K562 (cell line): ENCODE measurements around the gene ETFBKMT. TPM values are rescaled to one million over a fixed set of nuclear protein-coding genes. Genes with fewer than 3 reads are reported as not detected.

Experiments
- GTF2F1 ChIP-seq: IDR thresholded peaks from 2 replicates; pipeline ENCODE4 v1.6.1; 2011; ENCODE audit warnings: low read depth, low read length, improper control_type of control experiment
- HDAC6 ChIP-seq: IDR thresholded peaks from 2 replicates; pipeline ENCODE4 v1.6.1; 2012; ENCODE audit warnings: low read depth, mild to moderate bottlenecking, control low read depth, inconsistent platforms, low read length, moderate library complexity
- IRF2 ChIP-seq: sonication (generic); formaldehyde crosslinking; IDR thresholded peaks from 2 replicates; pipeline ENCODE4 v1.8.1; 2022; ENCODE audit warnings: mild to moderate bottlenecking, missing genetic modification reagents
- L3MBTL2 ChIP-seq: fragments of 450-650 bp; IDR thresholded peaks from 2 replicates; pipeline ENCODE4 v1.6.1; 2016; ENCODE audit warnings: mild to moderate bottlenecking, moderate library complexity
- NFE2 ChIP-seq: IDR thresholded peaks from 2 replicates; pipeline ENCODE4 v1.6.1; 2014; ENCODE audit warnings: antibody characterized with exemption, low read depth
- PHF21A ChIP-seq: fragments of 450-650 bp; IDR thresholded peaks from 2 replicates; pipeline ENCODE4 v1.6.1; 2017; ENCODE audit warnings: low read depth, borderline replicate concordance
- POLR3G ChIP-seq: IDR thresholded peaks from 2 replicates; pipeline ENCODE4 v1.6.1; 2011; ENCODE audit not compliant: insufficient read length, insufficient replicate concordance; ENCODE audit errors: extremely low read depth
- SMC3 ChIP-seq: conservative IDR thresholded peaks from 2 replicates; pipeline ENCODE4 v1.6.1; 2011; ENCODE audit warnings: low read depth, low read length, improper control_type of control experiment; ENCODE audit not compliant: insufficient read depth
- TEAD1 ChIP-seq, 2 experiments: fragments of 450-650 bp in 1 of 2; sonication (generic) in 1 of 2; formaldehyde crosslinking; IDR thresholded peaks; 2 replicates each; pipeline versions ENCODE4 v1.4.0 to v1.8.0; 2020 to 2022; ENCODE audit warnings: mild to moderate bottlenecking in 2 of 2, missing genetic modification reagents in 1 of 2
- ZKSCAN1 ChIP-seq: fragments of 150-350 bp; IDR thresholded peaks from 2 replicates; pipeline ENCODE4 v1.6.1; 2016; ENCODE audit warnings: low read depth, low read length
- ZNF121 ChIP-seq: sonication (generic); formaldehyde crosslinking; conservative IDR thresholded peaks from 2 replicates; pipeline ENCODE4 v1.8.0; 2022; ENCODE audit warnings: missing genetic modification reagents
- polyA plus RNA-seq, 8 experiments: library from polyadenylated mRNA; depleted of rRNA in 4 of 8; stranded (reverse) in 5 of 8; unstranded in 3 of 8; fragments of >200 nt; fragmentation: Nextera tagmentation in 2 of 8; fragmentation: Illumina TruSeq in 1 of 8; extraction: Ambion mirVana in 2 of 8; extraction: Trizol in 1 of 8; gene quantifications; 2 replicates each; pipeline versions ENCODE4 v1.2.1 to v1.2.3, GENCODE V29; 2011 to 2014; ENCODE audit warnings: inconsistent platforms in 1 of 8, missing spikeins in 1 of 8
- total RNA-seq, 7 experiments: library from RNA; depleted of rRNA in 6 of 7; stranded (reverse); fragments of >200 nt in 6 of 7; fragmentation: Illumina TruSeq in 2 of 7; extraction: Trizol in 2 of 7; gene quantifications; 2 replicates each; pipeline versions ENCODE4 v1.2.1 to v1.2.3, GENCODE V29; 2011 to 2021; ENCODE audit warnings: low replicate concordance in 1 of 7
- TF ChIP-seq, protein P1 (sequence below), 2 experiments: fragments of 450-650 bp; formaldehyde crosslinking in 1 of 2; IDR thresholded peaks; 2 replicates each; pipeline versions ENCODE4 v1.4.0 to v1.6.1; 2014 to 2020; ENCODE audit warnings: mild to moderate bottlenecking in 2 of 2, borderline replicate concordance in 1 of 2, low read depth in 1 of 2
- TF ChIP-seq, protein P2 (sequence below): fragments of 250-450 bp; sonication (Bioruptor Pico); IDR thresholded peaks from 2 replicates; pipeline ENCODE4 v1.8.0; 2022; ENCODE audit warnings: inconsistent platforms
- TF ChIP-seq, protein P3 (sequence below): IDR thresholded peaks from 2 replicates; pipeline ENCODE4 v1.6.1; 2012; ENCODE audit warnings: low read depth, low read length, improper control_type of control experiment, borderline replicate concordance

The ETFBKMT gene
- total and polyA plus RNA-seq, 9 of the 15 experiments (the other 6 are each of a cell fraction or from before 2014, with no cell fraction given) = 0.18 to 1.7 (median 0.96) TPM

DNA sequence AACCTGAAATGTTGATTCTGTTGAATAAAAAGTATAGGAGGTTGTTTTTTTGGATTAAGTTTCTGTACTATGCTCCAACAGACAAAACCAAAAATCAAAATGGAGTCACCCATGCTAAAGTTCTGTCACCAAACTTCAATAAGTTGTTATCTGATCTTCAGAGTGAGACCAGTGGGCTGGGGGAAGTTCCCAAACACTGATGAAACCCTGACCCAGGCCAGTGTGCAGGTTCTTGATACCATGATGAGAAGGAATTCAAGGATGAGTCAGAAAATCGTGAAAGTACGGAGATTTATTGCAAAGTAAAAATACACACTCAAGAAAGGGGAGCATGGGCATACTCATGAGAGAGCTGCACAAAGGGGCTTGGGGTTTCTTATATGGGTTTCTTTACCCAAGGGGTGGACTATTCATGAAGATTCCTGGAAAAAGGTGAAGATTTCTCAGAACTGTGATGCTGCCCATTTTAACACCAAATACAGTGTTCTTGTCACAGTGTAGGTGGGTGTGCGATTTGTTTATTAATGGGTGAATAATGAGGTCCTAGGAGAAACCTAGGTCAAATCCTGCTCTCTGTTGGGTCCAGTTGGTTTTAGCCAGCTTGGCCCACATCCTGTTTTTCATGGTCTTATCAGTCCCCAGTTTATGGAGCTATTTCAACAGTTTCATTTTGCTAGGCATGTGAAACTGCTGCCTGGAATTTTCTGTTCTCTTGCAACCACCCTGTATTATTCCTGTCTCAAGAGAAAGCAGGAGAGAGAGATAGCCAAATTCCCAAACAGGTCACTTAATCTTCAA is 41.1 kb upstream of the ETFBKMT start (continued):
- TF ChIP-seq, protein P1, sequence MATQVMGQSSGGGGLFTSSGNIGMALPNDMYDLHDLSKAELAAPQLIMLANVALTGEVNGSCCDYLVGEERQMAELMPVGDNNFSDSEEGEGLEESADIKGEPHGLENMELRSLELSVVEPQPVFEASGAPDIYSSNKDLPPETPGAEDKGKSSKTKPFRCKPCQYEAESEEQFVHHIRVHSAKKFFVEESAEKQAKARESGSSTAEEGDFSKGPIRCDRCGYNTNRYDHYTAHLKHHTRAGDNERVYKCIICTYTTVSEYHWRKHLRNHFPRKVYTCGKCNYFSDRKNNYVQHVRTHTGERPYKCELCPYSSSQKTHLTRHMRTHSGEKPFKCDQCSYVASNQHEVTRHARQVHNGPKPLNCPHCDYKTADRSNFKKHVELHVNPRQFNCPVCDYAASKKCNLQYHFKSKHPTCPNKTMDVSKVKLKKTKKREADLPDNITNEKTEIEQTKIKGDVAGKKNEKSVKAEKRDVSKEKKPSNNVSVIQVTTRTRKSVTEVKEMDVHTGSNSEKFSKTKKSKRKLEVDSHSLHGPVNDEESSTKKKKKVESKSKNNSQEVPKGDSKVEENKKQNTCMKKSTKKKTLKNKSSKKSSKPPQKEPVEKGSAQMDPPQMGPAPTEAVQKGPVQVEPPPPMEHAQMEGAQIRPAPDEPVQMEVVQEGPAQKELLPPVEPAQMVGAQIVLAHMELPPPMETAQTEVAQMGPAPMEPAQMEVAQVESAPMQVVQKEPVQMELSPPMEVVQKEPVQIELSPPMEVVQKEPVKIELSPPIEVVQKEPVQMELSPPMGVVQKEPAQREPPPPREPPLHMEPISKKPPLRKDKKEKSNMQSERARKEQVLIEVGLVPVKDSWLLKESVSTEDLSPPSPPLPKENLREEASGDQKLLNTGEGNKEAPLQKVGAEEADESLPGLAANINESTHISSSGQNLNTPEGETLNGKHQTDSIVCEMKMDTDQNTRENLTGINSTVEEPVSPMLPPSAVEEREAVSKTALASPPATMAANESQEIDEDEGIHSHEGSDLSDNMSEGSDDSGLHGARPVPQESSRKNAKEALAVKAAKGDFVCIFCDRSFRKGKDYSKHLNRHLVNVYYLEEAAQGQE (IDR thresholded peaks at IDR 0.05; ENCODE audit: borderline replicate concordance) = peak; percentile 27; the same call in 1 of the 2 replicates
- TF ChIP-seq, protein P1 (CRISPR knock-in tag; IDR thresholded peaks at IDR 0.05; ENCODE audit: low read depth) = peak; percentile 69; the same call in 1 of the 2 replicates
- TF ChIP-seq PHF21A (no peak), TEAD1 (CRISPR knock-in tag; IDR thresholded peaks at IDR 0.05) (peak in 1 of 2 experiments; percentile 99; a peak in 2 of 4 replicates), HDAC6 (no peak), GTF2F1 (no peak), IRF2 (CRISPR knock-in tag) (no peak), POLR3G (no peak), ZNF121 (CRISPR knock-in tag) (no peak), L3MBTL2 (no peak), SMC3 (no peak), NFE2 (0 out of 2 replicates have a peak, but pooled peaks have one; percentile 4), ZKSCAN1 (no peak)
- TF ChIP-seq, protein P2, sequence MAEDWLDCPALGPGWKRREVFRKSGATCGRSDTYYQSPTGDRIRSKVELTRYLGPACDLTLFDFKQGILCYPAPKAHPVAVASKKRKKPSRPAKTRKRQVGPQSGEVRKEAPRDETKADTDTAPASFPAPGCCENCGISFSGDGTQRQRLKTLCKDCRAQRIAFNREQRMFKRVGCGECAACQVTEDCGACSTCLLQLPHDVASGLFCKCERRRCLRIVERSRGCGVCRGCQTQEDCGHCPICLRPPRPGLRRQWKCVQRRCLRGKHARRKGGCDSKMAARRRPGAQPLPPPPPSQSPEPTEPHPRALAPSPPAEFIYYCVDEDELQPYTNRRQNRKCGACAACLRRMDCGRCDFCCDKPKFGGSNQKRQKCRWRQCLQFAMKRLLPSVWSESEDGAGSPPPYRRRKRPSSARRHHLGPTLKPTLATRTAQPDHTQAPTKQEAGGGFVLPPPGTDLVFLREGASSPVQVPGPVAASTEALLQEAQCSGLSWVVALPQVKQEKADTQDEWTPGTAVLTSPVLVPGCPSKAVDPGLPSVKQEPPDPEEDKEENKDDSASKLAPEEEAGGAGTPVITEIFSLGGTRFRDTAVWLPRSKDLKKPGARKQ (CRISPR knock-in tag) = no peak
- TF ChIP-seq, protein P3, sequence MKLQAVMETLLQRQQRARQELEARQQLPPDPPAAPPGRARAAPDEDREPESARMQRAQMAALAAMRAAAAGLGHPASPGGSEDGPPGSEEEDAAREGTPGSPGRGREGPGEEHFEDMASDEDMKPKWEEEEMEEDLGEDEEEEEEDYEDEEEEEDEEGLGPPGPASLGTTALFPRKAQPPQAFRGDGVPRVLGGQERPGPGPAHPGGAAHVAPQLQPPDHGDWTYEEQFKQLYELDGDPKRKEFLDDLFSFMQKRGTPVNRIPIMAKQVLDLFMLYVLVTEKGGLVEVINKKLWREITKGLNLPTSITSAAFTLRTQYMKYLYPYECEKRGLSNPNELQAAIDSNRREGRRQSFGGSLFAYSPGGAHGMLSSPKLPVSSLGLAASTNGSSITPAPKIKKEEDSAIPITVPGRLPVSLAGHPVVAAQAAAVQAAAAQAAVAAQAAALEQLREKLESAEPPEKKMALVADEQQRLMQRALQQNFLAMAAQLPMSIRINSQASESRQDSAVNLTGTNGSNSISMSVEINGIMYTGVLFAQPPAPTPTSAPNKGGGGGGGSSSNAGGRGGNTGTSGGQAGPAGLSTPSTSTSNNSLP = no peak
